Measurements from ENCODE around the gene PLXNB1.

The PLXNB1 gene

DNA sequence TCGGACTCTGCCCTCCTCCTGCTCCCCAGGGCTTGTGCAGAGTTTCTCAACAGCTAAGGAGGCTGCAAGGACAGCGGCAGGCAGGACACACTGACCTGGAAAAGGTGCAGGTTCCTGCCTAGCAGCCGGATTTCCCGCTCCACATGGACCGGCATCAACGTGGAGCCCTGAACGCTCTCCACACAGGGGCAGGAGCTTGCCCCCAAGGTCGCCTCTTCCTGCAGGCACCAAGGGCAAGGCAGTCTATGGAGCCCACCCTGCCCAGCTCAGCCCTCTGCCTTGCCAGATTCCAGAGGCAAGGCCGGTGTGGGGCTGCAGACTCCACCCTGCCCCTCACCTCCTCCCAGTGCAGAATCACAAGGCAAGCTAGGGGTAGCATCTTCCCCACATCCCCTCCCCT, 10.7 kb downstream of the PLXNB1 start:
- DNase-seq (ENCODE audit: low read depth) = no peak

DNA sequence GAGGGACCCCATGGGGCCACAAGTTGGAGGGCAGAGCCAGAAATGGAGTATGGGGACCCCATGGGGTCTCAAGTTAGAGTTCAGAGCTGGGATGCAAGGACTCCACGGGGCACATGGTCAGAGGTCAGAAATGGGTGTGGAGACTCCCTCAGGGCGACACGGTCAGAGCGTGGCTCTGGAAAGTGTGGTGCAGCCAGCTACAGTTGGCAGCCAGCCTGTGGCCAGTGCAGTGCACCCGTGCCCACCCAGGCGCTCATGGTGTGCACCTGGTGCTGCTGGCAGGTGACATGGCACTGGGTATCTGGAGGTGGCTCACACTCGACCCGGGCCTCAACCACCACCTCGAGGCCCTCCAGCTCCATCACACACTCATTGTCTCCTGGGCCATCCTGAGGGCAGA, 11.2 kb downstream of the PLXNB1 start:
- no peak for DNase-seq (ENCODE audit: low read depth)

DNA sequence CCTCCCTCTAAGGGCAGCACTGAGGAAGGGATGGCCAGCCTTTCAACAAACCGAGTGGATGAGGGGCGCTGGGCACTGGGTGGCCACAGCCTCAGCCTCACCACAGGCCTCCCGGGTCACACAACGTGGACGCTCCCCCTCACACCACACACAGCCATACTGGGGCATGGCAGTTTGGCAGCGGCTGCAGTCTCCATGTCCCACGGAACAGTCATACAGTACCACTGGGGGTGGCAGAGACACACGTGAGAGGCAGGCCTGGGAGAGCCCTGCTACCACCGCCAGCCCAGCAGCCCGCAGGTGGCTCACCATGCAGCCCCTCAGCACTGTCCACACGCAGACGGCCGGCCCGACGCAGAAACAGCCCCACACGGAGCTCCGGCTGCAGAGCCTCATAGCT, 11.7 kb downstream of the PLXNB1 start:
- no peak for DNase-seq (ENCODE audit: low read depth)

DNA sequence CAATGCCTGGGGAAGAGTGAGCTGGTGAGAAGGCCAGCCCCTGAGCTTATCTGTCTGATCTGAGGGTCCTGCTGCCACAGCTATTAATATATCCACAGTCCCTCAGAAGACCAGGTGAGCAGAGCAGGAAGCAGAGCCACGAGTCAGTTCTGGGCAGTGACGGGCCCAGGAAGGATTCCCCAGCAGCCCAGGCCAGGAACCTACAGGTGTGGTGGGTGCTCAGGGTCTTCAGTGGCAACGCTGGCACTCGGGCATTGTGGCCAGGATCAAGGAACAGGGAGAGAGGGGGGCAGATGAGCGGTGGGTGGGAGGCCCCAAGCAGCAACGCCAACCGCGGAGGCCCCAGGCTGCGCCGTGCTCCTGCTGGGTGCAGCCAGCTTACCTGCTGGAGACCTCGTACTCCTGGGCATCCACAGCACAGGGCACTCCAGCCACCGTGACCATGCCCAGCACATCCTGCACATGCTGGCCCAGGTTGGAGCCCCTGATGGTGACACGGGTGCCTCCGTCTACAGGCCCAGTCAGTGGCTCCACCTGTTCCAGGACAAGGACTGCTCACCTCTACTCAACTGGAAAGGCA, 12.3 kb downstream of the PLXNB1 start:
- no peak for DNase-seq (ENCODE audit: low read depth)

DNA sequence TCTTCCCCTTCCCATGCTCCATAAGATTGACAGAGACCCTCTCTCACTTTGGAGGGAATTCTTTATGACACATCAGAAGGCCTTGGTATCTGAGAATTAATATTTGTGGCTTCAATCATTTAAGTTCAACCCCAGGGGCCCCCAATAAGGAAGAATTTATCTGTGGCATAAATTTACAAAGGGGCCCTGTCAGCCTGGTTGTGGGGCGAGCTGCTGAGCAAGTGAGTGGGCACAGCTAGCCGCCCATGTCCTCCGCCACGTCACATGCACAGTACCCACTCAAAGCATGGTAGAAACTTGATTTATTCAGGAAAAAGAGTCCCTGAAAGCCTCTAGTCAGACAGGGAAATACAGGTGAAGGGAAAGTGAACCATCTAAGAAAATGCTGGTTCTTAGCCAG, 13.3 kb downstream of the PLXNB1 start:
- DNase-seq (ENCODE audit: low read depth) = no peak

DNA sequence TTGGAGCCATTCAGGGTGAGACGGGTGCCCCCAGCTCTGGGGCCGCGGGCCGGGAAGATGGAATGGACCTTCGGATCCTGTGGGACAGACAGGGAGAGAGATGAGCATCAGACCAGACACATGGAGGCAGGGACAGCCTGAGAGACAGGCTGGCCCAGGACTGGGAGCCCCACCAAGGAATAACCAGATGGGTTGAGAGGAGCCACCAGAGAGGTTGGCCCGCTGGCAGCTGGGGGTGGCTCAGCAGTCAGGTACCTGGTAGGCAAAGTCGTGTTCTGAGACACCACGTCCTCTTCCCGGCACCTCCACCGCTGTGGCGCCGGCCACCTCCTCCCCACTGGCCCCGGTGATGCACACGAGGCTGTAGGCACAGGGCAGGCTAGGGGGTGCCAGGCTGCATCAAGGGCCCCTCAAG, 13.8 kb downstream of the PLXNB1 start:
- no peak for DNase-seq (ENCODE audit: low read depth)

GRCh38 chr3:48415251-48415953, 14.5 kb downstream of the PLXNB1 start:
- DNase-seq (ENCODE audit: low read depth) = no peak

DNA sequence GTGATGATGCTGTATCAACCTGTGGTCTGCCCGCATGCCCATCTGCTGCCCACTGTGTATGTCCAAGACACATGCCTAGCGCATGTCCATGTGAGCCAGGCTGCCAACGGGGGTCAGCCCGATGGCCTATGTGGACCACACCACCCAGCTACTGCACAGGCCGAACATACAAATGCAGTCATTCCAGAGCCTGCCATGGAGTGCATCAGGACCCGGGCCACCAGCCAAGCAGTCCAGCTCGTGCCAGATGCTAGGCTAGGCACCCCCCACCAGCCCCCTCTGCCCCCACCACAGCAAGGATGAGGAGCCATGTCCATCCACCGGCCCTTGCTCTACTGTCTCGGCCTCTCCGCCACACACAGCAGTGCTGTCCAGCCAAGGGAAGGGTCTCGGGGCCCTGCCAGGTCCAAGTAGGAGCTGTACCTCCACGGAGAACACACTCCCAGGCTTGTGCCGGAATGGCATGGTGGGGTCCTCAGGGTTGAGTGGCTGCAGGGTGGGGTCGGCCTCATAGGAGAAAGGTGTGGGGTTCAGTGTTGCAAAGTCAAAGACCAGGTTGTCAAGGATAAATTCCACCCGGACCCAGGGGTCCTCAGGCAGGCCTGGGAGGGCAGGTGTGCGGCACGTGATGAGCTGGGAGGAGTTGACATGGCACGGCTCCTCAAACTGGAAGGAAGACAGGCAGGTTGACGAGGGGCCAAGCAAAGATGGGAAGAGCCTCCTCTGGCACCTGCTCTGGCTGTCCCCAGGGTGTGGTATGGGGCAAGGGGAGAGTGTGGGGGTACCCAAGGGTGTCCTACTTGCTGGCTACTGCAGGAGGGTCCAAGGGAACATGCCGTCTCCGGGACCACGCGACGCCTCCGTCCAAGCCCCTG, 15.3 kb downstream of the PLXNB1 start:
- no peak for DNase-seq (ENCODE audit: low read depth)

DNA sequence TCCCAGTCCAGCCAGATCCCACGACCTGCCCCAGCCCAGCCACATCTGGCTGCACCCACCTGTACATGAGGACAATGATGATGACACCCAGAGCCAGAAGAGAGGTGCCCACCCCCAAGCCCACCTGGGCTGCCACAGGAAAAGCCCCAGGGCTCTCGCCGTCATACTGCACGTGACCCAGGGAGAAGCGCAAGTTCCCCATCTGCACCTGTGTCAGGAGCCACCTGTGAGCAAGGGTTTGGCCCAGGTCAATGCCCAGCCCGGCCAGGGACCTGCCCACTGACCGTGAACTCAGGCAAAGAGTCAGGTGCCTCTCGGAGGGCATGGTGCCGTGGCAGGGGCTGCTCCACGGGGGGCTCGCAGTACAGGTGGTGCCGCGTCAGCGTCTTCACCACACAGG, 16.3 kb downstream of the PLXNB1 start:
- no peak for DNase-seq (ENCODE audit: low read depth)

DNA sequence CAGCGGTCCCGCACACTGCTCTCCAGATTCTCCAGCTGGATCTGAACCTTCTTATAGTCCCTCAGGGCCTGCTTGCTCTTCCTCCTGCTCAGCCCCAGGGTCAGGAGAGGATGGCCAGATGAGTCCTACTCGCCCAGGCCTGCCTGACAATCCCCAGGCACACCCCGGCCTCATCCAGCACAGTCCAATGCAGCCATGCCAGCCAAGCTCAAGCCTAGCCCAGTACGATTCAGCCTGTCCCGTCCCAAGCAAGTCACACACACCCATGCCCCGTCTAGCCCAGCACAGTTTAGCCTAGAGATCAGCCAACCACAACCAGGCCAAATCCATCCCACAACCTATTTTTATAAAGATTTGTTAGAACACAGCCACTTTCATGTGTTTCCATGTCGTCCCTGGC, 16.8 kb downstream of the PLXNB1 start:
- no peak for DNase-seq (ENCODE audit: low read depth)

- no peak for DNase-seq (ENCODE audit: low read depth)
Observed at GRCh38 chr3:48412375-48413001, 17.4 kb downstream of the PLXNB1 start.

GRCh38 chr3:48411606-48412374, 18.1 kb downstream of the PLXNB1 start:
- DNase-seq (ENCODE audit: low read depth) = no peak

- no peak for DNase-seq (ENCODE audit: low read depth)
Observed at GRCh38 chr3:48411041-48411588, 18.8 kb downstream of the PLXNB1 start.

GRCh38 chr3:48410205-48411040, 19.5 kb downstream of the PLXNB1 start:
- no peak for DNase-seq (ENCODE audit: low read depth)

DNA sequence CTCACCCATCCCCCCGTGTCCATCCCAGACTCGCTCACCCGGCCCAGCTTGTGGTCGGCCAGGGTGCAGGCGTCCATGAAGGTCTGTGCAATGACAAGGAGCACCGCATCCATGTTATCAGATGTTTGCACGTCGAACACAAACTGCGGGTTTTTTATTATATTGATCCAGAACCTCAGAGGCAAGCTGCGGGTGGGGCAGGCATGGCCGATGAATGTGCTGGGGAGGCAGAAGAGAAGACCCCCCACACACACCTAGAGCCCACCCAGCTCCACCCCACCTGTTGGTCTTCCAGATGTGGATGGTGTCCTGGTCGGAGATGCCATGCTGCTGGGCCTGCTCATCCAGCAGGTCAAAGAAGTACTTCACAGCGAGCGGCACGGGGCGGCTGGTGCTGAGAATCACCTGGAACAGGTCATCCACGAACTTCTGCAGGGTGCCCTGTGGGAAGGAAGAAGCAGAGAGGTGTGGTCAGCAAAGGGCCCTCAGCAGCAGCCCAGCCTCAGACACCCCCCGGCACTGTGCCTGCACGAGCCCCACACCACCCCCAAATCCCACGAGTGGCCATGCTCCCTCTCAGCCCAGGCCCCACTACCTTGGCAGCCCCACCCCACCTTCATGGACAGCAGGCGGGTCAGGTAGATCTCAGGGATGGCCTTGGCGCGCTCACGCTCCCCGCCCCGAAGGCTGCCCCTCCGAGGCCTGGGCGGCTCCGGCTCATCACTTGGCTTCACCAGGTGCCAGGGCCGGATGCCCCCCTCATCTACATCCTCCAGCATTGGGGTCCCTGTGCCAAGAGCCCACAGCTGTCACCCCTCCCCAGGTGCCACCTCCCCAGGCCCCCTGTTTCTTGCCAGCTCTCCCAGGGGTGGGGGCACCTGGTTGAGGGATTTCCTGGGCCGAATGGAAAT, 20.3 kb downstream of the PLXNB1 start:
- no peak for DNase-seq (ENCODE audit: low read depth)

DNA sequence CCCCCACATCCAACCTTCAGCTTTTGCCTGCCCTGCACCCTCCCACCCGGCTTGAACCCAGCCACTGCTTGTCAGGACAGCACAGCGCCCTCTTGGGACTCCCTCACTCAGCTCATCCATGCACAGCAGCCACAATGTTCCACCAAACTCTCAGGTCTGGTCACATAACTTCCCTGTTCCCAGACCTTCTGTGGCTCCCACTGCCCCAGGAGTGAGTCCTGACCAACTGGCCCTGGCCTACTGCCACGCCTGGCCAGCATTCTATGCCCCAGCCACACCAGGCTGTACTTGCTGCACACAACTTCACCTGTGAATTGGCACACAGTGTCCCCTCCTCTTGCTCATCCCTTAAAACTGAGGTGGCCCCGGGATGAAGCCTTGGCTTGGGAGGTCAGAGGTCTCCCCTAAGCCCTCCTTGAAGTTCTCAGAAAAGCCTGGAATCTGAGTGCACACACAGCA, 21.0 kb downstream of the PLXNB1 start:
- no peak for DNase-seq (ENCODE audit: low read depth)

DNA sequence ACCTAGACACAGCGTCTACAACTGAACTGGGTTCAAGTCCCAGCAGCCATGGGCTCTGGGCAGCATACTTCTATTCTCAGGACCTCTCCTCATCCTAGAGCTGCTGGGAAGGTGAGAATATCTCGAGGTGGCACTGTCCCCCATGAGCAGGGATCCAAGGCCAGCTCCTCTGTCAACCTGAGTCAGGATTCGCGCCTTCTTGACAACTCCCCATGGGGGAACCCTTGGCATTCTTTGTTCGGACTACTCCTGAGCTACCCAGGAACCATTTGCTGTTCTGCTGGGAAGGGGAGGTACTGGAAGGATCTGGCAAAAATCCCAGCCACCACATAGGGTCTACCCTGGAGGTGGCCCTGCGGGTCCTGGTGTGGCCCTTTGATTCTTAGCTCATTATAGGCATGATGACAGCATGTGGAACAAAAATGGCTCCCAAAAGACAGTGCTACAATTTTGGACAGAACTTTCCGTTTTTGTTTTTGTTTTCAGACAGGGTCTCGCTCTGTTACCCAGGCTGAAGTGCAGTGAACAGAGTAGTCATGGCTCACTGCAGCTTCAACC, 22.3 kb downstream of the PLXNB1 start:
- no peak for DNase-seq (ENCODE audit: low read depth)

DNA sequence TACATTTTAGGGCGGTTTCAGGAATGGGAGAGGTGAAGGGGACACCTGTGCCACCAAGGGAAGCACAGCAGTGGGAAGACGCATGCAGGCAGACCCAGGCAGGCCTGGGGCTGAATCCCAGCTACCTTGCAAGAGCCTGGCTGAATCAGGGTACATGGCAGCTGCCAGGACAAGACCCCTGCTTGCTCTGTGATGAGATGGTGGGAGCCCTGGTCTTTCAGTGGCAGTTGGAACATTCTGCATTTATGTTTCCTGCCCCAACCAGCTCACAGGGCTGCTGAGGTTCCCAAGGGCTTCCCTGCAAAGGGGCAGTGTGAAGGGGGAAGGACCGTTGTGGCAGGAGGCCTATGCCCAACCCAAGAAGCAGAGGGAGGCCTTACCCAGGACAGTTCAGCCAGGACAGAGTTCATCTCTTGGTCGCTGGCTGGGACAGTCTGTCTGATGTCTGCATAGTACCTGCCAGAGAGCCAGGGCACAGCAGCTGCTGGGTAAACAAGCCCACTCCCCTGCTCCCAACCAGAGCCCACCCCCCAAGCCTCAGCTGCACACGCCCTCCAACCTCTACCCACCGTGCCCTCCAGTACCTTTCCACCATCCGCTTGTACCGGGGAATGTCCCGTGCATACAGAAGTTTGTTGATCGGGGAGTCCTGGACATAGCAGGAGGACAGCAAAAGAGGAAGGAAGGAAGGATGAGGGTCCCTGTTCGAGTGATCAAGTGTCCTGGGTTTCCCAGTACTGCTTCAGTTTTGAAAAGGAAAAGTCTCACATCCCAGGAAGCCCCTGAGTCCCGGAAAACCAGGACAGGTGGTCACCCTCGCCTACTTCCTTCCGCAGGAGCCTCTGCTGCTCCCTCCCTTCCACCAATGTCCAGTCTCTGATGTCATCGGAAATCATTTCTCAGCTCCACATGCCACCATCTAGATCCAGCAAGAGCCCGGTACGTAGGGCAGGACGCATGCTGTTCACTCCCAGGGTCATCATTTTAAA, 23.1 kb downstream of the PLXNB1 start:
- no peak for DNase-seq (ENCODE audit: low read depth)

Data from EH (cell line).